ENCODE results near the gene DHCR24. TPM values are rescaled to one million over a fixed set of nuclear protein-coding genes. Genes with fewer than 3 reads are reported as not detected.

DHCR24 gene
- total RNA-seq, 4 donors from 2014 or later, result 148 to 231 (median 219) TPM

DNA sequence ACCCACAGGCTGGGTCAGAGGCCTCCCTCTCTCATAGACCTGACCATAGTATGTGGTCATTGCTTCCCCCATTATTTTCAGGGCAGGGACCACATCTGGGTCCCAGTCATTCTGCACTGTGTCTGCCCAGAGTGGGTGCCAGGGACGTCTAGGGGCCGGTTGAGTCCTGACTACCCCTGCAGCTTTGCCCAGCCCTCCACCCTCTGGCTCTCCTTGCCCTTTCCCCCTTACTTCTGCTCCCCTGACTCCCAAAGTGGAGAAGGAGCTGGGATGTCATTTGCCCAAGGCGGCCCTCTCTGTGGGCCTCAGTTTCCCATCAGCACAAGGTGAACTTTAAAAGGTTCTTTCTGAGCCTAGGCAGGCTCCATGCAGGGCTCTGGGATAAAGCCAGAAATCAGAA is 81.5 kb downstream of the DHCR24 start:
- Histone ChIP-seq H3K27ac (no peak overlapping the region), H3K4me1 (peaks cover 0 to 12% (median 7%) of the 10 kb centered on the region in 4 donors), H3K4me3 (no peak overlapping the region), H3K36me3 (no peaks in the 10 kb centered on the region), H3K9me3 (no peaks in the 10 kb centered on the region), H3K27me3 (peaks cover 0 to 31% of the 10 kb centered on the region in 2 donors)
- WGBS, 2 donors, result 87 to 100% methylated on average over 2 to 3 of the region's 3 CpGs
- TF ChIP-seq EP300 (IDR thresholded peaks at IDR 0.05), result no peak
- TF ChIP-seq, protein P1, sequence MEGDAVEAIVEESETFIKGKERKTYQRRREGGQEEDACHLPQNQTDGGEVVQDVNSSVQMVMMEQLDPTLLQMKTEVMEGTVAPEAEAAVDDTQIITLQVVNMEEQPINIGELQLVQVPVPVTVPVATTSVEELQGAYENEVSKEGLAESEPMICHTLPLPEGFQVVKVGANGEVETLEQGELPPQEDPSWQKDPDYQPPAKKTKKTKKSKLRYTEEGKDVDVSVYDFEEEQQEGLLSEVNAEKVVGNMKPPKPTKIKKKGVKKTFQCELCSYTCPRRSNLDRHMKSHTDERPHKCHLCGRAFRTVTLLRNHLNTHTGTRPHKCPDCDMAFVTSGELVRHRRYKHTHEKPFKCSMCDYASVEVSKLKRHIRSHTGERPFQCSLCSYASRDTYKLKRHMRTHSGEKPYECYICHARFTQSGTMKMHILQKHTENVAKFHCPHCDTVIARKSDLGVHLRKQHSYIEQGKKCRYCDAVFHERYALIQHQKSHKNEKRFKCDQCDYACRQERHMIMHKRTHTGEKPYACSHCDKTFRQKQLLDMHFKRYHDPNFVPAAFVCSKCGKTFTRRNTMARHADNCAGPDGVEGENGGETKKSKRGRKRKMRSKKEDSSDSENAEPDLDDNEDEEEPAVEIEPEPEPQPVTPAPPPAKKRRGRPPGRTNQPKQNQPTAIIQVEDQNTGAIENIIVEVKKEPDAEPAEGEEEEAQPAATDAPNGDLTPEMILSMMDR (IDR thresholded peaks at IDR 0.05), result no peak
- TF ChIP-seq POLR2A (IDR thresholded peaks at IDR 0.05), result no peak
- DNase-seq (ENCODE audit: low spot score in 2 of 2), result no peak

DNA sequence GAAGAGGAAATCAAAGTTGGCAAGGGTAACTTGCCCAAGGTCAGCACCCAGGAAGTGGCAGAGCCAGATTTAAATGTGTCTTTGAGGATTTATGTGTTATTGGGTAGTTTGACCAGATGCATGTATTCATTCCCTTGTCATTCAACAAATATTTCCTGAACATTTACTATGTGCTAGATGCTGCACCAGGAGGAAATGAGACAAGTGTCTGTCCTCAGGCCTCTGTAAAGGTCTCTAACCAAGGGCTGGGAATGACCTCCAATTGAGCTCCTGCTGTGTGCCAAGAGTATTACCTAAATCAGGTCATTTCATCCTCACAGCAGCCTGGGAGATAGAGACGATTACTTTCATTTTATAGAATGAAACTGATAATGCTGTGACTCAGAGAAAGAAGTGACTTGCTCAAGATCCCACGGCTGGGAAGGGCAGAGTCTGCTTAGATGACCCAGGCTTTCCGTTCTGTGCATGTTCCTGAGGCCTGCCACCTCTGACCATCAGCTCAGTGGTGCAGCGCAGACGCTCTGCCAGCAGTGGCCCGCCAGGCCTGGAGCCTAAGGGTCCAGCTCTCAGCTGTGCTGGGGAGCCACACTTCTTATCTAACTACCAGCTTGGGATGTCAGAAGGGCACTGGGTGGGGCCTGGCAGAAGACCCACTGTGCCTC is 82.4 kb downstream of the DHCR24 start:
- WGBS, 2 donors, result 83 to 88% methylated on average over 5 to 6 of the region's 6 CpGs
- Histone ChIP-seq H3K4me1 (peaks cover 0 to 13% (median 7%) of the 10 kb centered on the region in 4 donors), H3K27ac (peak overlapping the region in 1 of 4 donors; percentile 30), H3K27me3 (peaks cover 0 to 38% of the 10 kb centered on the region in 2 donors), H3K36me3 (no peaks in the 10 kb centered on the region), H3K9me3 (no peaks in the 10 kb centered on the region), H3K4me3 (no peak overlapping the region)
- TF ChIP-seq EP300 (IDR thresholded peaks at IDR 0.05), result no peak
- TF ChIP-seq POLR2A (IDR thresholded peaks at IDR 0.05), result no peak
- TF ChIP-seq, protein P1 (IDR thresholded peaks at IDR 0.05), result no peak
- DNase-seq (ENCODE audit: low spot score in 2 of 2), result no peak

DNA sequence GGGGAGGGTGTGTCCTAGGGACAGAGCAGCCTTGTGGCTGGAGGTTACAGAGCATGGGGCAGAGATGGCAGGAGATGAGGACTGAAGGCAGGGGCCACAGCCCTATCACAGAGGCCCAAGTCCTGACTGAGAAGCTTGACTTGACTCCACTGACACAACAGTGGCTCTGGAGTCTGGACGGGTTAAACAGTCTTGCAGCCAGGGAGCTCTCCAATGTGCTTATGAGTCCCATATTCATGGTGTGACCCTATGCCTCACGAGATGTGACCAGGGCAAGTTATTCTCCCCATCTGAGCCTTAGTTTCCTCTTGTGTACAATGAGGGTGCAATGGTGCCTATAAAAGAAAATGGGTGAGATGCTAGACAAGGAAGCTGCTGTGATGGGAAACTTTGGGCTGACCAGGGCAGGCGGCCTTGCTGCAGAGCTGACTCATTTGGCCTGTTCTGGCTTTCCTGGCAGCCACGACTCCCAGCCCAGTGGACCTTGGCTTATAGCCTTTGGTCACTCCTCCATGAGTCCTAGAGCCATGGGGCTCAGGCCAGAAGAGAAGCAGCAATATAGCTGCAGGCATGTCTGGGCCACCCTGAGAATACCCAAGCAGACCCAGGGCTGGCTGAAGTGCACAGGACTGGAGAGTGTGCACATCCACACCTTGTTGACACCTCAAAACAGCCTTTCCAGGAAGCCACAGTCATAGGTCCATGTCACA is 83.1 kb downstream of the DHCR24 start:
- no peak overlapping the region for H3K4me3 ChIP-seq
- no peak for DNase-seq (ENCODE audit: low spot score in 2 of 2)
- TF ChIP-seq, protein P1 (IDR thresholded peaks at IDR 0.05), result no peak
- TF ChIP-seq POLR2A (IDR thresholded peaks at IDR 0.05) (no peak), EP300 (IDR thresholded peaks at IDR 0.05) (no peak)
- 55 to 57% methylated on average over 4 of the region's 4 CpGs for WGBS, 2 donors
- H3K9me3 ChIP-seq, result no peaks in the 10 kb centered on the region
- peaks cover 0 to 38% of the 10 kb centered on the region in 2 donors for H3K27me3 ChIP-seq
- no peak overlapping the region for H3K27ac ChIP-seq
- peaks cover 0 to 13% (median 7%) of the 10 kb centered on the region in 4 donors for H3K4me1 ChIP-seq
- H3K36me3 ChIP-seq, result no peaks in the 10 kb centered on the region

DNA sequence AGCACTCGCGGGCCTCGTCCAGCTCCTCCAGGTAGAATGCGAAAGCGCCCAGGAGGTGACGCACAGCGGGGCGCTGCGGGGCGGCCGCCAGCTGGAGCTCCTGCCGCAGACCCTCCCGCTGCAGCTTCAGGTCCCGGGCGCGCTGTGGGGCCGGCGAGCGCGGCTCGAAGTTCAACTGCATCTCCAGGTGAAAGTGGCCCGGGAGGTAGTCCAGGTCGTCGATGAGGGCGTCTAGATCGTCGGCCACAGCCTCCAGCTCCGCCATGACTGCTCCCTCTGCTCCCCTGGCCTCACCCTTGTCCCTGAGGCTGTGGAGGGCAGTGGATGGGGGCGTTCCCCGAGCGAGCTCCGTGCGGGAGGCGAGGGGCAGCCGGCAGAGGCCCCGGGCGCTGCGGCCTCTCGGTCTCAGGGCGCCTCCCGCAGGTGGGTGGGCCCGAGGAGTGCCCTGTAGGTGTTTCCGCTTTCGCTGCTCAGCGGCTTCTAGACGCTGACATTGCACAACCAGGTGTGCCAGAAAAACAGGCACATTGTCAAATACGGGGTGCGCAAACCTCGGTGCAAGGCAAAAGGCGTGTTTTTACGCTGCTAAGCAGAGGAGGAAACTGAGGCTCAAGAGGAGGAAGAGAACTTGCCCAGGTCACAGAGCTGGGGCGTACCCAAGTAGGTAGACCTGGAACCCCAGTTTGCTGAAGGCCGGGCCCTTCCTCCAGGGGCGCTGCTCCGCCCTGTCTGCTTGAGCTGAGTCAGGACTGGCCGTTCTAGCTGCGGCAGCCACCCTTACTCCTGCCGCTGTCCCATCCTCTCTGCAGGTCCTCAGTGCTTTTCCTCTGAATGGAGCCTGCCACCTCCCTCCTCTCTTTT is 85.9 kb downstream of the DHCR24 start, which contains the start of gene TTC22:
TSS of gene TTC22 (minus strand) at position 425 of the 861 bp plus-strand sequence. CDS start at position 265, 160 bp downstream.
- no peaks in the 10 kb centered on the region for H3K9me3 ChIP-seq
- DNase-seq (ENCODE audit: low spot score in 2 of 2), result no peak
- peaks cover 0 to 13% (median 7%) of the 10 kb centered on the region in 4 donors for H3K4me1 ChIP-seq
- TF ChIP-seq, protein P1 (IDR thresholded peaks at IDR 0.05), result peak in 2 of 5 experiments; percentile 19 to 29
- TF ChIP-seq EP300 (IDR thresholded peaks at IDR 0.05), result no peak
- TF ChIP-seq POLR2A (IDR thresholded peaks at IDR 0.05), result no peak
- H3K27ac ChIP-seq, result peak within 1 kb of the TSS in 1 of 4 donors; percentile 76
- peaks cover 0 to 38% of the 10 kb centered on the region in 2 donors for H3K27me3 ChIP-seq
- H3K36me3 ChIP-seq, result no peaks in the 10 kb centered on the region
- peak within 1 kb of the TSS in 2 of 4 donors; percentile 39 to 48 for H3K4me3 ChIP-seq
- 8 to 18% methylated on average over 23 to 52 of the region's 58 CpGs for WGBS, 2 donors
